OCI-LY7 (cell line): ENCODE measurements around the gene ZBTB22. TPM values are rescaled to one million over a fixed set of nuclear protein-coding genes. Genes with fewer than 3 reads are reported as not detected.
"Not testable (repeated sequence)": the region's sequence is repeated elsewhere in the genome, so short reads cannot be mapped to it uniquely, and the experiment has no call there.

ENCODE experiments used
- BruUV-seq: library from RNA; stranded (reverse); fragments of 400-500 nt; replicated peaks from 2 replicates; lab custom pipeline; 2021; lab: Mats Ljungman, UMichigan
- CTCF ChIA-PET: fragments of 300-600 bp; sonication (Branson Sonifier 250); formaldehyde crosslinking; loops from one replicate; lab custom pipeline; 2022; ENCODE audit warnings: antibody characterized with exemption; ENCODE audit not compliant: unreplicated experiment; lab: Charles Lee
- POLR2A ChIA-PET: fragments of 300-600 bp; sonication (Branson Sonifier 250); formaldehyde crosslinking; loops from one replicate; lab custom pipeline; 2022; ENCODE audit warnings: antibody characterized with exemption; lab: Charles Lee
- DNase-seq: peaks from one replicate; pipeline ENCODE4 v3.0.0-alpha.2; 2015; ENCODE audit warnings: low spot score
- H2AFZ ChIP-seq: fragments of 200-600 bp; sonication (generic), shearing (Covaris generic); 2 replicates; pipeline ENCODE4 v1.6.1; 2014; ENCODE audit warnings: mild to moderate bottlenecking, antibody characterized with exemption, low read length, moderate library complexity
- H3K27ac ChIP-seq: fragments of 200-600 bp; sonication (generic); 2 replicates; pipeline ENCODE4 v1.5.1; 2014; ENCODE audit warnings: mixed run types, low read depth, mild to moderate bottlenecking, moderate library complexity, low read length, inconsistent platforms; ENCODE audit not compliant: poor library complexity, severe bottlenecking
- H3K36me3 ChIP-seq: fragments of 200-600 bp; sonication (generic); 2 replicates; pipeline ENCODE4 v1.6.1; 2014; ENCODE audit warnings: mild to moderate bottlenecking, antibody characterized with exemption, low read length, moderate library complexity, mixed read lengths; ENCODE audit not compliant: insufficient read depth
- H3K4me1 ChIP-seq: fragments of 200-600 bp; sonication (generic); 2 replicates; pipeline ENCODE4 v1.5.1; 2014; ENCODE audit warnings: mild to moderate bottlenecking, low read length; ENCODE audit not compliant: insufficient read depth, poor library complexity, severe bottlenecking
- H3K4me2 ChIP-seq: fragments of 200-600 bp; sonication (generic); 2 replicates; pipeline ENCODE4 v1.6.1; 2014; ENCODE audit warnings: mild to moderate bottlenecking, low read length
- H3K4me3 ChIP-seq: fragments of 200-600 bp; sonication (generic); 2 replicates; pipeline ENCODE4 v1.5.1; 2014; ENCODE audit warnings: mild to moderate bottlenecking, low read depth, low read length; ENCODE audit not compliant: poor library complexity, severe bottlenecking
- H3K79me2 ChIP-seq: fragments of 200-600 bp; sonication (generic); 2 replicates; pipeline ENCODE4 v1.6.1; 2016; ENCODE audit warnings: low read depth, mild to moderate bottlenecking, low read length, moderate library complexity, mixed read lengths; ENCODE audit not compliant: insufficient read depth
- H3K9me2 ChIP-seq: fragments of 200-600 bp; sonication (generic); 2 replicates; pipeline ENCODE4 v1.6.1; 2016; ENCODE audit warnings: mild to moderate bottlenecking, low read length, mixed read lengths; ENCODE audit not compliant: insufficient read depth
- H3K9me3 ChIP-seq: fragments of 200-600 bp; sonication (generic); 2 replicates; pipeline ENCODE4 v1.6.1; 2014; ENCODE audit warnings: mild to moderate bottlenecking, mixed run types, low read length, mixed read lengths
- H4K20me1 ChIP-seq: fragments of 200-600 bp; sonication (generic); 2 replicates; pipeline ENCODE4 v1.6.1; 2014; ENCODE audit warnings: mild to moderate bottlenecking, antibody characterized with exemption, low read length, moderate library complexity, mixed read lengths; ENCODE audit not compliant: insufficient read depth
- CTCF ChIP-seq: fragments of 200-600 bp; sonication (generic); conservative IDR thresholded peaks from 2 replicates; pipeline ENCODE4 v1.5.1; 2014; ENCODE audit warnings: mild to moderate bottlenecking, antibody characterized with exemption, low read length, moderate library complexity, mixed read lengths
- EZH2phosphoT487 ChIP-seq: fragments of 200-600 bp; sonication (generic); IDR thresholded peaks from 2 replicates; pipeline ENCODE4 v1.6.1; 2018; ENCODE audit warnings: low read depth, borderline replicate concordance, mild to moderate bottlenecking, mixed run types, antibody characterized with exemption, low read length, moderate library complexity, mixed read lengths
- intact Hi-C: fragments of 100-400 bp; cut with micrococcal nuclease; formaldehyde crosslinking; loops from one replicate; pipeline ENCODE4 v1.10.0; 2022; ENCODE audit not compliant: unreplicated experiment
- total RNA-seq, 2 experiments: library from RNA; depleted of rRNA in 1 of 2; stranded (reverse); fragments of >200 nt in 1 of 2; shearing (Covaris generic) in 1 of 2; gene quantifications; 2 replicates each; pipeline ENCODE4 v1.2.3, GENCODE V29; 2014 to 2022

Gene ZBTB22
- total RNA-seq, 2 experiments from 2014 or later: 14.1 to 21.6 TPM

- intact Hi-C loops: loop anchor here (1.0 to 2.0 kb wide), 5 partner anchors 21 to 68 kb away; partner anchors contain the start of genes B3GALT4, KIFC1, RGL2 and TAPBP
- H3K9me2 ChIP-seq: no peaks in the 10 kb centered on the region
- H3K36me3 ChIP-seq: no peaks in the 10 kb centered on the region
- peak overlapping the region; percentile 86 for H3K27ac ChIP-seq
- peak; percentile 91 for DNase-seq
- no peaks in the 10 kb centered on the region for H3K9me3 ChIP-seq
- peak overlapping the region; percentile 78 for H3K4me2 ChIP-seq
- H3K4me1 ChIP-seq: peaks cover 49% of the 10 kb centered on the region
- ChIA-PET CTCF (interaction anchor here (1.5 kb wide), 1 partner anchor 27 kb away, joined by 6 read pairs; the partner anchor contains the start of gene ZBTB22), POLR2A (interaction anchor here (0.7 to 4.4 kb wide), 7 partner anchors 15 to 251 kb away, joined by 3 to 20 read pairs (median 6); partner anchors contain the start of genes RPS18, VPS52 and ZBTB22)
- BruUV-seq: no TSS peak
- peak overlapping the region; percentile 77; the same call in 1 of the 2 replicates for H2AFZ ChIP-seq
- TF ChIP-seq CTCF (peak; percentile 75), EZH2phosphoT487 (no peak)
- H3K4me3 ChIP-seq: peak overlapping the region; percentile 39
- H4K20me1 ChIP-seq: no peaks in the 10 kb centered on the region
- H3K79me2 ChIP-seq: no peaks in the 10 kb centered on the region
Measured at GRCh38 chr6:33344701-33345697, 27.5 kb upstream of the ZBTB22 start.

- intact Hi-C loops: loop anchor here (2.0 kb wide), 2 partner anchors 45 to 67 kb away; partner anchors contain the start of genes B3GALT4 and RGL2
- Histone ChIP-seq H3K4me2 (peak overlapping the region; percentile 78), H3K9me2 (no peaks in the 10 kb centered on the region), H3K4me1 (peaks cover 47% of the 10 kb centered on the region), H3K79me2 (no peaks in the 10 kb centered on the region), H3K9me3 (no peaks in the 10 kb centered on the region), H3K4me3 (peak overlapping the region; percentile 39), H2AFZ (peak overlapping the region; percentile 77; the same call in 1 of the 2 replicates), H4K20me1 (no peaks in the 10 kb centered on the region), H3K27ac (peak overlapping the region; percentile 86), H3K36me3 (no peaks in the 10 kb centered on the region)
- BruUV-seq: no TSS peak
- ChIA-PET POLR2A (interaction anchor here (0.7 to 4.4 kb wide), 5 partner anchors 13 to 166 kb away, joined by 3 to 20 read pairs (median 8); partner anchors contain the start of gene ZBTB22), CTCF (interaction anchor here (0.7 to 1.5 kb wide), 2 partner anchors 10 to 26 kb away, joined by 4 to 6 read pairs; partner anchors contain the start of gene ZBTB22)
- TF ChIP-seq CTCF (no peak), EZH2phosphoT487 (no peak)
- peak; percentile 78 for DNase-seq
Measured at GRCh38 chr6:33343953-33344611, 26.5 kb upstream of the ZBTB22 start.

- intact Hi-C loops: not testable (repeated sequence)
- POLR2A ChIA-PET: interaction anchor here (2.4 to 4.4 kb wide), 2 partner anchors 25 to 31 kb away, joined by 10 to 20 read pairs; partner anchors contain the start of gene ZBTB22
- peak overlapping the region; percentile 77; the same call in 1 of the 2 replicates for H2AFZ ChIP-seq
Measured at GRCh38 chr6:33343606-33343952, 26.0 kb upstream of the ZBTB22 start.

More at GRCh38 chr6:33343606-33343952, 26.0 kb upstream of the ZBTB22 start:
- peak overlapping the region; percentile 39 for H3K4me3 ChIP-seq
- BruUV-seq, CTCF ChIA-PET, H3K9me3 ChIP-seq, H4K20me1 ChIP-seq, DNase-seq, H3K9me2 ChIP-seq, H3K36me3 ChIP-seq, H3K79me2 ChIP-seq: not testable (repeated sequence)
- H3K4me2 ChIP-seq: peak overlapping the region; percentile 78
- H3K27ac ChIP-seq: peak overlapping the region; percentile 86
- H3K4me1 ChIP-seq: peaks cover 44% of the 10 kb centered on the region
